AG09309 (cell line): ENCODE data around the gene UGT3A2.

Source experiments
- DNase-seq: peaks from one replicate; pipeline ENCODE4 v3.0.0-alpha.2; 2010; ENCODE audit warnings: low read depth
- H3K4me3 ChIP-seq: 2 replicates; pipeline ENCODE4 v1.5.1; 2011; ENCODE audit warnings: mild to moderate bottlenecking, low read depth, low read length, moderate library complexity; ENCODE audit not compliant: control insufficient read depth
- CTCF ChIP-seq: IDR thresholded peaks from 2 replicates; pipeline ENCODE4 v1.5.1; 2011; ENCODE audit warnings: mild to moderate bottlenecking, low read depth, low read length, inconsistent platforms; ENCODE audit not compliant: insufficient read depth, control insufficient read depth; ENCODE audit errors: missing control alignments

Gene UGT3A2

GRCh38 chr5:35996076-35996475, 70.6 kb downstream of the UGT3A2 start:
- DNase-seq = no peak
- TF ChIP-seq CTCF = no peak
- no peak overlapping the region for H3K4me3 ChIP-seq

DNA sequence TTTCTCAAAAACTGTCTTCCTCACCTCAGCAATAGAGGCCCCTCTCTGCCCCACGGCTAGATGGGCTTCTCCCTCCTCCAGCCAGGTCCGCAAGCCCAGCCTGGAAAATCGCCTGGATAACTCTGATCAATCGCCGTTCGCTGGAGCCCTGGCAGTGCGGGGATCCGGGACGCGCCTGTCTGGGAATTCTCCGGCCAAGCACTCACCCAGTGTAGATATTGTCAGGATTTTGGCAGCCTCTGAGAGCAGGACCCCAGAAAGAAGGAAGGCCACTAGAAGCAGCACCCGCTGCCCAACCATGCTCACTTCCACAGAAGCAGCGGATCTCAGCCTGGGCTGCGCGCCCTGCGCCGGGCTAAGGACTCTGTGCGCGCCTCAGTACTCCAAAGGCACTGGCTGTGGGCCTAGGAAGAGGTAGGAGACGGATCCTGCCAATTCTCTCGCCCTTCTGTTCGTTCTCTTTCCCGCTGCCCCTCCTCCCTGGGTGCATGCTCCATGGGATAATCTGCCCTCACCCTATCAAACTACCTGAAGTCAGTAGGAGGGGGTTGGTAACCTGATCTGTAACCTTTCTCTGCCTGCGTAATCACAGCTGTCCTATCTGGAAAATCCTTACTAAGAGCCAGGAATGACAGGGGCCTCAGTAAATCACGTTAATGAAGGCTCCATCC, 75.6 kb downstream of the UGT3A2 start, which contains the start of gene UGT3A1:
Gene UGT3A1, minus strand, starts transcription at position 450 of the 671 bp plus-strand sequence. Its CDS starts 150 bp downstream, at position 300.
- no peak for DNase-seq
- no peak for TF ChIP-seq CTCF
- no peak within 1 kb of the TSS for H3K4me3 ChIP-seq

DNA sequence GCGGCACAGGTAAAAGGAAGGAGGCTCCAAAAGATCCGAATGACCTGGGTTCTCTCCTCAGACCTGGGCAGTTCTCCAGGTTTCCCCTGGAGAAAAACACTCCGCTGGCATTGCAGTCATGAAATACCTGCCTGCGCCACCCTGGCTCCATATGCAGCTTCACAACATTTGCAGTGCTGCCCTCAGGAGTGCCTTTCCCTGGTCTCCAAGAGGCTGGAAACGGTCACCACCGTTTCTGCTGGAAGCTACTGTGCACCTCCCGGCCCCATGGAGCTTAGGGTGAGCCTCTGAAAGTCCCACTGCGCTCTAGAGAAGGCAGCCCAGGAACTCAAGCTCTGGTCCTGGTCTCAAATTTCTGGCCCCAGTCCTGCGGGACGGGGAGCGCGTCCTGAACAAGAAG, 76.2 kb downstream of the UGT3A2 start:
- DNase-seq = no peak
- TF ChIP-seq CTCF = no peak
- H3K4me3 ChIP-seq = no peak overlapping the region

DNA sequence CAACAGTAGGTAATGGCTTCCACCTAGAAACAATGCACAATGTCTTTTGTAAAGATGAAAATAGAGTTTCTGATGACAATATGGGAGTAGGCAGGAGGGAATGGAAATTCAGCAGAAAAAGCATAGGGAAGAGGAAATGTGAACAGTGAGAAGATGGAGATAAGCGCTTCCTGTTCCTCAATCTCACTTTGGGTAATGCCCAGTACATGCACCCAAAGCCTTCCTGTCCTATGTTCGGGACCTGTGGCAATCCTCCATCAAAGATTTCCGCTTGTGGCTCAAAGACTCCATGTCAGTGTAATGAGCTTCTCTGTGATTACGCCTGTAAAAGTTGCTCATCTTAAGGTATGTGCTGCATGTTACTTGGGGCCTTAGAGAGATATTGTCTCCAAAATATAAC, 78.2 kb downstream of the UGT3A2 start:
- H3K4me3 ChIP-seq = no peak overlapping the region
- TF ChIP-seq CTCF = no peak
- DNase-seq = no peak

DNA sequence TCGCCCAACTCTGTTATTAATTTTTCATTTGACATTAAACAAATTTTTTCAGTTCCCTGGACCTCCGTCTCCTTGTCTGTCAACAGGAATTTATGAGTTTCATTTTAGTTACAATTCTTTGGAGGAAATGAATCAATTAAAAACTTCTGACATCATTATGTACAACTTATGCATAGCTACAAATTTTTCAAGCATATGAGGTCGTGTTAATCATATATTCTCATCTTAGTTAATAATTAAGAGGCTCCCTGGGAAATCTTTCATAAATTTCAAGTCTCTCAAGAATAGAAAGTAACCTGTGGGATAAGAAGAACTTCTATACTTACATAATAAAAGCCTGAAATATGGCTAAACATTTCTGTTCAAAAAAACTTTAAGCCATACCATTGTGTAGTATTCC, 78.9 kb downstream of the UGT3A2 start:
- no peak overlapping the region for H3K4me3 ChIP-seq
- no peak for TF ChIP-seq CTCF
- DNase-seq = no peak
